ENCODE results near the gene LIMK1. TPM values are rescaled to one million over a fixed set of nuclear protein-coding genes. Genes with fewer than 3 reads are reported as not detected.
"Not testable (repeated sequence)": the region's sequence is repeated elsewhere in the genome, so short reads cannot be mapped to it uniquely, and the experiment has no call there.

The LIMK1 gene
- total RNA-seq, 2 donors from 2014 or later, result 12.2 to 17.1 TPM

DNA sequence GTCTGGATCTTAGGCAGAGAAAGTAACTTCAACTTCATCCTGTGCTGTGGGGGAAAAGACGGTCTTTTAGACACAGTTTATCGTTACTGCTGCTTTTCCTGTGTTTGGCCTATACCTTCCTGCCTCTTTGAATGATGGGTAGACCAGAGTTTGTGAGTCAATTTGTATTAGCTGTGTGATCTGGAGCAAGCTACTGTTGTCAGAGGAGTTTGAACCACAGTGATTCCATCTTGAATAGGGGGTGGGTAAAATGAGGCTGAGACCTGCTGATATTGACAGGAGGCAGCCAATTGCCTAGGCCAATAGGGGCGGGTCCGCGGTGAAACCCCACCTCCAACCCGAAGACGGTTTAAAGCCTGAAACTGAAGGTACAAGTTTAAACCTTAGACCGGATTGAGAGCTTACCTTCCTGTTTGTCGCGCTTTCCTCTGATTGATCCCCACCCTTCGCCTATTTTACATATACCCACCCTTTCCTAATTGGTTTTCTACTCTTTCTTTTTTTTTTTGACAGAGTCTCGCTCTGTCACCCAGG, 54.8 kb downstream of the LIMK1 start:
- DNase-seq (ENCODE audit: low spot score in 2 of 2) (no peak), ATAC-seq (no peak)
- no peaks in the 10 kb centered on the region for H3K36me3 Mint-ChIP-seq
- H3K27ac Mint-ChIP-seq, result no peak overlapping the region
- H3K9me3 Mint-ChIP-seq, result no peaks in the 10 kb centered on the region

DNA sequence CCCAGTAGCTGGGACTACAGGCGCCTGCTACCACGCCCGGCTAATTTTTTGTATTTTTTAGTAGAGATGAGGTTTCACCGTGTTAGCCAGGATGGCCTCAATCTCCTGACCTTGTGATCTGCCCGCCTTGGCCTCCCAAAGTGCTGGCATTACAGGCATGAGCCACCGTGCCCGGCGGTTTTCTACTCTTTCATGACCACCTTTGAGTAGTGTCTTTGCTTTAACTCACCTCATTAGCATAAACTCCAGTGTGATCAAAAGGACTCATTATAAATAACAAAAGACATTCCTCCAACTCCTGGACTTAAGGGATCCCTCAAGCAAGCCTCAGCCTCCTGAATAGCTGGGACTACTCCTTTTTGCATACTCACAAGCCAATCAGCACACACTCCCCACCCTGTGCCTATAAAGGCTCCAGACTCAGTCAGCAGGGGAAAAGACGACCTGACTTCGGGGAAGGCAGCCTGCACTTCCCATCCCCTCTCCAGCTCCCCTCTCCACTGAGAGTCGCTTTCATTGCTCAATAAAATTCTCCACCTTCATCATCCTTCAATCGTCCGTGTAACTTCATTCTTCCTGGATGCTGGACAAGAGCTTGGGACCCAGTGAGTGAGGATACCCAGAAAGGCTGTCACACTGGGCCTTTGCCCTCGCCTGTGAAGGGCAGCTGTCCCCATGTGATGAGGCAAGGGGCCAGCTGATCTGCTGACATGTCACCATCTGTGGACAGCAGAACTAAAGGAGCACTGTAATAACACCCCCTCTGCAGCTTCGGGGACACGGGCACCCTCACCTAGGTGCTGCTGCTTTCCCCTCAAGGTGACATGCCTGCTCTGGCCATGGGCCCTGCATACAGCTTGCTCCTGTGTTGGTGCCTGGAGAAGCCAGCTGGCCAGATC, 55.6 kb downstream of the LIMK1 start:
- DNase-seq (ENCODE audit: low spot score in 2 of 2), result no peak
- ATAC-seq, result no peak
- Mint-ChIP-seq H3K9me3 (no peaks in the 10 kb centered on the region), H3K36me3 (no peaks in the 10 kb centered on the region), H3K27ac (no peak overlapping the region)

DNA sequence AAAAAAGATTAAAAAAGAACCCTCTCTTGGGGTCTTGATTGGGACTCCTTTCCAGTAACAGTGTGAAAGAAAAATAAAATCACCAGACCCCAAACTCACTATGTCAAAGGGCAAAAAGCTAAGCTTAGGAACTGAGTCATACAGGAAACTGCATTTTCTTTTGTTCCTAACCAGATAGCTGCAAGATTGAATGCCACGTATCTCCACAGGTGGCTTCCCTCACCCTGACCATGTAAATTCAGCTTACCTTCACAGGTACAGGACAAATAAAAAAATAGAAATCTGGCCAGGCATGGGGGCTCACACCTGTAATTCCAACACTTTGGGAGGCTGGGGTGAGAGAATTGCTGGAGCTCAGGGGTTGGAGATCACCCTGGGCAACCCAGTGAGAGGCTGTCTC, 58.1 kb downstream of the LIMK1 start:
- ATAC-seq (peak; percentile 68 to 81), DNase-seq (ENCODE audit: low spot score in 2 of 2) (no peak)
- Mint-ChIP-seq H3K27ac (no peak overlapping the region), H3K36me3 (no peaks in the 10 kb centered on the region), H3K9me3 (no peaks in the 10 kb centered on the region)

DNA sequence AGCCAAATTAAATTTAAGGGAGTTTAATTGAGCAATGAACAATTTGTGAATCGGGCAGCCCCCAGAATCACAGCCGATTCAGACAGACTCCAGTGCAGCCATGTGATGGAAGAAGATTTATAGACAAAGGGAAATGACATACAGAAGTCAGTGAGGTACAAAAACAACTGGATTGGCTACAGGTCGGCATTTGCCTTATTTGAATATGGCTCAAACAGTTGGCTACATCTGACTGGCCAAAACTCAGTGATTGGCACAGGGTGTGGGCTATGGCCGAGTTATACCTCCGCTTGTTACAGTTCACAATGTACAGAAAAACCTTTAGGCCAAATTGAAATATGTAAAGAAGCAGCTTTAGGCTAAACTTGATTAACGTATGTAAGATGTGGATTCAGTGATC, 59.8 kb downstream of the LIMK1 start:
- Mint-ChIP-seq H3K9me3 (no peaks in the 10 kb centered on the region), H3K36me3 (no peaks in the 10 kb centered on the region), H3K27ac (no peak overlapping the region)
- DNase-seq (ENCODE audit: low spot score in 2 of 2), result no peak
- ATAC-seq, result no peak

DNA sequence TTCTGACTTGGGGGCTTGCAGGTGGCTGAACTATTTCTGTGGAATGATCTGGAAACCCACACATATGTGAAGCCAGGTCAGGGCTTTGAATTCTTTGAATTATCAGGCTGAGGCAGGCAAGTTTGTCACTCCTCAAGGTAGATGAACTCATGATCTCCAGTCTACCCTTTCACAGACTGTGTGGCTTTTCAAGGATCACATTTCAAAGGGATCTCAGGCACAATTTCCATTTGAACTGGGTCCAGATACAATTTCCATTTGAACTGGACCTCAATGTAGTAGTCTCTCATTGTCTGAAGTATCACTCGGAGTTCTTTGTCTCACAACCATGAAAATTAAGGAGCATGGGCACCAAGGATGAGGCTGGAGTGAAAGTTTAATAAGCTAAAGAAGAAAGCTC, 64.9 kb downstream of the LIMK1 start:
- ATAC-seq, result no peak
- Mint-ChIP-seq H3K9me3 (no peaks in the 10 kb centered on the region), H3K36me3 (no peaks in the 10 kb centered on the region)

DNA sequence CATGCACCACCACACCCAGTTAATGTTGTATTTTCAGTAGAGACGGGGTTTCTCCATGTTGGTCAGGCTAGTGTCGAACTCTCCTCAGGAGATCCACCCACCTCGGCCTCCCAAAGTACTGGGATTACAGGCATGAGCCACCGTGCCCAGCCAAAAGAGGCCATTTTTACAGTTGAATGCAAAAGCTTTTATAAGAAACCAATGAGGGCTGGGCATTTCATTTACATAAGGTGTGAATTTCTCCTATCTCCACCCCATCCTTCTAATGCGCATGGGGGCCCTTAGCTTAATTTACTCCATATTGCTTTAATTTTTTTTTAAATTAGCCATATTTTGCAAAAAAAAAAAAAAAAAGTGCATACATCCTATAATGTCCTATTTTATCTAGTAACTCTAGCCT, 65.5 kb downstream of the LIMK1 start:
- DNase-seq (ENCODE audit: low spot score in 2 of 2) (no peak), ATAC-seq (no peak)
- H3K27ac Mint-ChIP-seq, result no peak overlapping the region
- no peaks in the 10 kb centered on the region for H3K9me3 Mint-ChIP-seq
- no peaks in the 10 kb centered on the region for H3K36me3 Mint-ChIP-seq

More for the DNA sequence above, 64.9 kb downstream of the LIMK1 start:
- no peak for DNase-seq (ENCODE audit: low spot score in 2 of 2)
- H3K27ac Mint-ChIP-seq, result no peak overlapping the region

DNA sequence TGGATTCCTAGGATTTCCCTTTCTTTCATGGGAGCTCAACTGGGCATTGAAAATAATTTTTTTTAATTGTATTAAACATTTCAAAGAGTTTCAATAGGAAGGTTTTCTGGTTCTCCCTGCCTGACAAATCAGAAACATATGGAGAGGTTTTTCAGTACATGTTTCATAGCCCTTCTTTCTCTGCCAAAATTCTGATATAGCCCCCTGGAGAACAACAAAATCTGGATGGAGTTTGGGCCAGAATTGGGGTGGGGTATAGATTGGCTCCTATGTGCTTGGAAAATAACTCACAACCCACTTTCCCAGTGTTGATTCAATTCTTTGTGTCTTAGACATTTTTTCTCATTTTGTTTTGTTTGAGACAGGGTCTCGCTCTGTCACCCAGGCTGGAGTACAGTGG, 66.0 kb downstream of the LIMK1 start:
- Mint-ChIP-seq H3K36me3 (no peaks in the 10 kb centered on the region), H3K27ac (no peak overlapping the region), H3K9me3 (no peaks in the 10 kb centered on the region)
- no peak for DNase-seq (ENCODE audit: low spot score in 2 of 2)
- ATAC-seq, result no peak

DNA sequence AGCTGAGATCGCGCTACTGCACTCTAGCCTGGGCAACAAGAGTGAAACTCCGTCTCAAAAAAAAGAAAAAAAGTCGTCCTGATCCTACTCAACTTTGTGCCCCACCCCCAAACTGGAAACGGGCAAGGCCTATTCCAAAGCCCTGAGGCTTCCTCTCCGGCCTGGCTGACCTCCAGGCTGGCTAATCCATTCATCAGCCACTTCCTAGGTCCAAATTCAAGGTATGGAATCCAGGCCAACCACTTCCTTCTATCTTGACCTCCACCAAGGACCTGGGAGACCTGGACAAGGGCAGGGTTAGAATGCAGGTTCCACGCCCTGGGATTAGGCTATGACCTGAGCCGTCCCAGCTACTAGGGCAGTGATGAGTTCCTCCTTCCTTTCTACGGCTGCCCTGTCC, 70.1 kb downstream of the LIMK1 start:
- no peaks in the 10 kb centered on the region for H3K9me3 Mint-ChIP-seq
- H3K27ac Mint-ChIP-seq, result no peak overlapping the region
- no peaks in the 10 kb centered on the region for H3K36me3 Mint-ChIP-seq
- DNase-seq (ENCODE audit: low spot score in 2 of 2) (no peak), ATAC-seq (no peak)

DNA sequence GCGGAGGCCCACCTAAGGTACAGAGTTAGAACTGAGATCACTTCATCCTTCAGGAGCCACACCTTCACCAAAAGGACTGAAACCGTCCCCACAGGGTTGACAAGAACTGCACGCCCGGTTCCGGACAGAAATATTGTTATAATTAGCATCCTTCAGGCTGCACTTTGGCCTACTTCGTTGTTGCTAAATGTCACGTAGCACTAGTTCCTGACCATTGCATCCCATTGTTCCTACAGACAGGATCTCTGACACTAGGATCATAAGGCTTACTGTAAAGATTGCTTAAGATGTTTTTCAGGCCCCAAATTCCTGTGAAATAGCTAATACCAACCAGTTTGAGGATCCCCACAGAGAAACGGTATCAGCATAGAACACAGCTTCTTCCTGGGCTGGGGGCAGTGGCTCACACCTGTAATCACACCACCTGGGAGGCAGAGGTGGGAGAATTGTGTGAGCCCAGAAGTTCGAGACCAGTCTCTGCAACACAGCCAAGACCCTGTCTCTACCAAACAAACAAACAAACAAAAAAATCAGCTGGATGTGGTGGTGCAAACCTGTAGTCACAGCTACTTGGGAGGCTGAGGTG, 72.3 kb downstream of the LIMK1 start:
- no peaks in the 10 kb centered on the region for H3K9me3 Mint-ChIP-seq
- H3K36me3 Mint-ChIP-seq, result no peaks in the 10 kb centered on the region
- DNase-seq (ENCODE audit: low spot score in 2 of 2) (no peak), ATAC-seq (no peak)
- no peak overlapping the region for H3K27ac Mint-ChIP-seq

DNA sequence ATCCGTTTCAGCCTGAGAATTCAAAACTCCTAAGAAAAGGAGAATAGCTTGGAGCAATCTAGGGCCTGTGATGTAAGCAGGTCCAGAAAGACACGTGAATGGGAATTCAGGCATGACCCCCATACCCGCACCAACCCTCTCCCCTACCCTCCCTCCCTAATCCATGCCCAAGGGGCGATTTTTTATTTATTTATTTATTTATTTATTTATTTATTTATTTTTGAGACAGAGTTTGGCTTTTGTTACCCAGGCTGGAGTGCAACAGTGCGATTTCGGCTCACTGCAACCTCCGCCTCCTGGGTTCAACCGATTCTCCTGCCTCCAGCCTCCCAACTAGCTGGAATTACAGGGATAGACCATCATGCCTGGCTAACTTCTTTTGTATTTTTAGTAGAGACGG, 74.0 kb downstream of the LIMK1 start:
- DNase-seq (ENCODE audit: low spot score in 2 of 2), result no peak
- ATAC-seq, result no peak
- H3K9me3 Mint-ChIP-seq, result no peaks in the 10 kb centered on the region
- no peaks in the 10 kb centered on the region for H3K36me3 Mint-ChIP-seq
- H3K27ac Mint-ChIP-seq, result no peak overlapping the region

DNA sequence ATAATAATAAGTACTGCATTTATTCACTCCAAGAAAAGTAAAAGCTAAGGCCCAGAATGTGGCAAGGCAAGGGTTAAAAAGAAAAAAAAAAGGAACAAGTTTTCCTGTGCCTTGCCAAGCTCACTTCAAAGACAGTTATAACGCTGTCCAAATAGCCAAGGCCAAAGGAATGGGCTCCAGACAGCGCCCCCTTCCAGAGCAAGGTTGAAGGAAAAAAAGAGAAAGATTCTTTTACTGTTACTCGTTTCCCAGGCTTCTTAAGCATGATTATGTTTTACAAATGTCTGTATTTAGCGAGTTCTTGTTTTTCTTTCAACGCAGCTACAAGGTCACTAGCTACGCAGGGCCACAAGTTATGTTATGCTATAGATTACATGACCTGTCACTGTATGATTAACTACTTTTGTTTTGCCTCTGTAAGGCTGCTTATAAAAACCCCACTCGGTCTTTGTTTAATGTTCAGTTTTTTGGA, 81.4 kb downstream of the LIMK1 start:
- ATAC-seq (no peak), DNase-seq (ENCODE audit: low spot score in 2 of 2) (no peak)
- no peaks in the 10 kb centered on the region for H3K9me3 Mint-ChIP-seq
- no peak overlapping the region for H3K27ac Mint-ChIP-seq
- H3K36me3 Mint-ChIP-seq, result no peaks in the 10 kb centered on the region

DNA sequence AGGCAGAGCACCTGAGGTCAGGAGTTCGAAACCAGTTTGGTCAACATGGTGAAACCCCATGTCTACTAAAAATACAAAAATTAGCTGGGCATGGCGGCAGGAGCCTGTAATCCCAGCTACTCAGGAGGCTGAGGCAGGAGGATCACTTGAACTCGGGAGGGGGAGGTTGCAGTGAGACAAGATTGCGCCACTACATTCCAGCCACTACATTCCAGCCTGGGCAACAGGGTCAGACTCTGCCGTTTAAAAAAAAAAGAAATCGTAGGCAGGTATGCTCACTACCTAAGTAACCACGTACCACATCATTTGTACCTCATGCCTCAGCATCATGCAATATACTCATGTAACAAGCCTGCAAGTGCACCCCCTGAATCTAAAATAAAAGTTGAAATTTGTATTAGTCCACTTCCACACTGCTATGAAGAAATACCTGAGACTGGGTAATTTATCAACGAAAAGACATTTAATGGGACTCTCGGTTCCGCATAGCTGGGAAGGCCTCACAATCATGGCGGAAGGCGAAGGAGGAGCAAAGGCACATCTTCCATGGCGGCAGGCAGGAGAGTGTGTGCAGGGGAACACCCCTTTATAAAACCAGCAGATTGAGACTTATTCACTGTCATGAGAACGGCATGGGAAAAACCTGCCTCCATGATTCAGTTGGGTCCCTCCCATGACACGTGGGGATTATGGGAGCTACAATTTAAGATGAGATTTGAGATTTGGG, 82.4 kb downstream of the LIMK1 start:
- ATAC-seq, result no peak
- H3K9me3 Mint-ChIP-seq, result no peaks in the 10 kb centered on the region

DNA sequence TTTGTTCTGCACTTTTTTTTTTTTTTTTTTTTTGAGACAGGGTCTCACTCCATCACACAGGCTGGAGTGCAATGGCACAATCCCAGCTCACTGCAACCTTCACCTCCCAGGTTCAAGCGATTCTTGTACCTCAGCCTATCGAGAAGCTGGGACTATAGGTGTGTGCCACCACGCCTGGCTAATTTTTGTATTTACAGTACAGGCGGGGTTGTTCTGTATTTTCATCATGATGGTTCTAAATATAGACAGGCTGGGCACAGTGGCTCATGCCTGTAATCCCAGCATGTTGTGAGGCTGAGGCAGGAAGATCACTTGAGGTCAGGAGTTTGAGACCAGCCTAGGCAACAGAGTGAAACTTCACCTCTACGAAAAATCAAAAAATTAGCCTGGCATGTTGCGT, 83.7 kb downstream of the LIMK1 start:
- not testable (repeated sequence) for ATAC-seq; H3K9me3 Mint-ChIP-seq; H3K27ac Mint-ChIP-seq; DNase-seq (ENCODE audit: low spot score in 2 of 2); H3K36me3 Mint-ChIP-seq

More for the DNA sequence above, 82.4 kb downstream of the LIMK1 start:
- H3K27ac Mint-ChIP-seq, result no peak overlapping the region
- no peaks in the 10 kb centered on the region for H3K36me3 Mint-ChIP-seq
- no peak for DNase-seq (ENCODE audit: low spot score in 2 of 2)

Other genes starting within 250 kb of the LIMK1 start
- gene METTL27, start 241.3 kb upstream of the LIMK1 start, total RNA-seq, result 1 to 10 TPM in 1 of 2 donors, under 1 TPM in 1; 0.50 to 3.4 TPM
- gene TMEM270, start 222.6 kb upstream of the LIMK1 start, total RNA-seq, result not detected
- gene ELN, start 55.6 kb upstream of the LIMK1 start, total RNA-seq, result not detected
- gene EIF4H, start 90.6 kb downstream of the LIMK1 start, total RNA-seq, result 100 to 1,000 TPM; 255 to 470 TPM
- 1 to 10 TPM; 7.7 to 9.6 TPM for gene LAT2, start 126.2 kb downstream of the LIMK1 start, total RNA-seq
- gene RFC2, start 170.6 kb downstream of the LIMK1 start, total RNA-seq, result 10 to 100 TPM; 80.1 to 84.5 TPM
- 1 to 10 TPM in 1 of 2 donors, under 1 TPM in 1; 0.89 to 1.1 TPM for gene CLIP2, start 205.6 kb downstream of the LIMK1 start, total RNA-seq

Measured in activated naive CD4-positive, alpha-beta T cell treated with anti-CD3 and anti-CD28 coated beads, Interleukin-2, amount 50 U/mL, for 72 hours (primary cell).